ENCODE measurements around the gene RPGR.

- TF ChIP-seq, protein P1, sequence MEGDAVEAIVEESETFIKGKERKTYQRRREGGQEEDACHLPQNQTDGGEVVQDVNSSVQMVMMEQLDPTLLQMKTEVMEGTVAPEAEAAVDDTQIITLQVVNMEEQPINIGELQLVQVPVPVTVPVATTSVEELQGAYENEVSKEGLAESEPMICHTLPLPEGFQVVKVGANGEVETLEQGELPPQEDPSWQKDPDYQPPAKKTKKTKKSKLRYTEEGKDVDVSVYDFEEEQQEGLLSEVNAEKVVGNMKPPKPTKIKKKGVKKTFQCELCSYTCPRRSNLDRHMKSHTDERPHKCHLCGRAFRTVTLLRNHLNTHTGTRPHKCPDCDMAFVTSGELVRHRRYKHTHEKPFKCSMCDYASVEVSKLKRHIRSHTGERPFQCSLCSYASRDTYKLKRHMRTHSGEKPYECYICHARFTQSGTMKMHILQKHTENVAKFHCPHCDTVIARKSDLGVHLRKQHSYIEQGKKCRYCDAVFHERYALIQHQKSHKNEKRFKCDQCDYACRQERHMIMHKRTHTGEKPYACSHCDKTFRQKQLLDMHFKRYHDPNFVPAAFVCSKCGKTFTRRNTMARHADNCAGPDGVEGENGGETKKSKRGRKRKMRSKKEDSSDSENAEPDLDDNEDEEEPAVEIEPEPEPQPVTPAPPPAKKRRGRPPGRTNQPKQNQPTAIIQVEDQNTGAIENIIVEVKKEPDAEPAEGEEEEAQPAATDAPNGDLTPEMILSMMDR (IDR thresholded peaks at IDR 0.05): no peak
- no peak for TF ChIP-seq POLR2A (IDR thresholded peaks at IDR 0.05)
Measured at GRCh38 chrX:38318606-38319005, 8.7 kb downstream of the RPGR start.

Data from body of pancreas (tissue), 4 donors.